Left cardiac atrium (tissue), 4 donors: ENCODE results near the gene MDFI. TPM values are rescaled to one million over a fixed set of nuclear protein-coding genes. Genes with fewer than 3 reads are reported as not detected.
A peak's percentile ranks its signal among the peaks of the same experiment; 100 is the strongest.

Experiments
- ATAC-seq, 2 donors: fragments of 200-7000 bp; cut with Tn5 transposase; one replicate each; pipeline ENCODE4 v1.9.1; 2020; ENCODE audit warnings: mild to moderate bottlenecking in 2 of 2, moderate library complexity in 2 of 2
- DNase-seq: peaks from one replicate; pipeline ENCODE4 v3.0.0-alpha.2; 2020
- intact Hi-C, 2 donors: fragments of 100-400 bp; cut with DNase I; formaldehyde crosslinking; loops; one replicate each; pipeline versions ENCODE4 v1.14.1 to v1.15.1; 2022 to 2023
- total RNA-seq, 2 donors: library from RNA; stranded (reverse); fragmentation: NEBNext Ultra II Directional; extraction: Animal tissue kit (Norgen Biotek cat#: 25700); gene quantifications; one replicate each; pipeline ENCODE4 v1.2.1, GENCODE V29; 2021
- donor health status: DM: no; HTN: yes; CAD: no.
- donor health status: DM: no; HTN: yes; CAD: no; lungs with severe emphysema.
- donor health status: DM: yes; HTN: yes; CAD: no.
- donor health status: Dilated cardiomyopathy.

Gene MDFI
- total RNA-seq, 2 donors from 2014 or later = 9.2 TPM

DNA sequence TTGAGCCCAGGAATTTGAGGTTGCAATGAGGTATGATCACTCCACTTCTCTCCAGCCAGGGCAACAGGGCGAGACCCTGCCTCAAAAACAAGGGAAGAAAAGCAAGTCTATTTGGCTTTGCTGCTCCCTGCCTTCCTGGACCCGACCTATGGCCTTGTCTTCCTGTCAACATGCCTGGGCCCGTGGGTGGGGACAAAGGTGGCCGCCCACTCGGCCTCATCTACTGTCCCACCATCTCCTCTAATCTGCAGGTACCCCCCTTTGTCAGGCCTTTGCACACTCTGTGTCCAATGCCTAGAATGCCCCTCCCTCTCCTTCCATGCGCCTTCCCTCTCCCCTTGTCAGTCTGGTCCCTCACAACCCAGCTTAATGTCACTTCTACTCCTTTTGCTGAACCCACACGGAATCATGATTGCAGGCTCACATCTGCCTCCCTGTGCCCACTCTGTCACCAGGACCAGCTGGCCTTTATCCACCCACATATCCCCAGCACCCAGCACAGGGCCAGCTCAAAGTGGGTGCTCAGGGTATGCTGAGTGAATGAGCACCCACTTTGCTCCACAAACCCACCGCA lies 40.3 kb downstream of the MDFI start:
- intact Hi-C loops = no loop called here
- peak; percentile 7 for DNase-seq
- ATAC-seq = no peak

DNA sequence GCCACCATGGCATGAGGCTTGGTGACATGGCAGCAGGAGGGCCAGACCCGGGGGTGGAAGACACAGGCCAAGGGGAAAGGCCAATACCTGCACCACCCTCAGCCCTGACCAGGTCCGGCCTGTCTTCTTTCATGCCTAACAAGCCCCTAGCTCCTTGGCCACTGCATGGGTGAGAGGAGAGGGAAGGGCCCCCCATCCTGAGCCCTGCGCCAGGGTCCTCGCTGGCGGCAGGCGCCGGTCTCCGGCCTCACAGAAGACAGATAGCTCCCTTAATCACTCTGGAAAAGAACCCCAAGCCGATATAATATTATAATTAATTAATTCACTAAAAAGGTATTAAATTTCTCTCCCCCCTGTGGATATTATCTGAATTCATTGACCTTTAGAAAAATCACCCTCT lies 41.4 kb downstream of the MDFI start:
- intact Hi-C loops = loop anchor here in 1 of 2 donors (10.0 kb wide), 1 partner anchor 255 kb away; no protein-coding TSS in a partner anchor
- ATAC-seq (no peak), DNase-seq (peak; percentile 4)

DNA sequence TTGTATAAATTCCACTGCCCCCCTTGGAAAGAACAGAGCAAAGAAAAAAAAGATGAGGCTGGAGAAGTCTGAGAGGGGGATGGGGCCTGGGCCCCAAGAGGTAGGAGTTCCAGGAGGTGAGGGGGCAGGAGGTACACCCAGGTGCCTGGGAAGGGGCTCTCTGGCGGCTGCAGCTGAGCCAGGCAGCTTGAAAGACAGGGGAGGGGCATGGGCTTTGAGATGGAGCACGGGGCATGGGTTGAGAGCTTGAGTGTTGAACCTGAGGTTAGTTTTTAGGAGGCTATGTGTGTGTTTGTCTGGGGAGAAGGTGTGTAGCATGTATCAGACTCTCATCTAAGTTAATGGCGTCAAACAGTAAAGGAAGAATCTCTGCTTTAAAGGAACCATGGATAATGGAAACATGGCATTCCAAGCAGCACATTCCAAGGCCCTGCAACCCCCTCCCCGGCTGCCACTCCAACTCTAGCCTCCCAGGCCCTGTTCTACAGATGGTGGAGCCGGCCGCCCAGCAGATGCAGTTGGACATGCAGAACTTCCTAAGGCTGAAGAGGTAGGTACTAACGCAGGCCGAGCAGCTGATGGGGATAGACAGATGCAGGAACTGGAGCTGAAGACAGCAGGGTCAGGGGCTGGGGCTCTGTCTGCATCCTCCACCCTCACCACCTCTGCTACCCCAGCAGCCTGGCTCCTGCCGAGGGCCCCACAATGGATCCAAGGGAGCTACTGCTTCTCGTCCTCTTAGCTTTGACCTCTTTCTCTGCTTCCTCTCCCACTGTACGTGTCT lies 42.1 kb downstream of the MDFI start:
- intact Hi-C loops = loop anchor here in 1 of 2 donors (10.0 kb wide), 1 partner anchor 256 kb away; no protein-coding TSS in a partner anchor
- ATAC-seq (no peak), DNase-seq (peak; percentile 12)

DNA sequence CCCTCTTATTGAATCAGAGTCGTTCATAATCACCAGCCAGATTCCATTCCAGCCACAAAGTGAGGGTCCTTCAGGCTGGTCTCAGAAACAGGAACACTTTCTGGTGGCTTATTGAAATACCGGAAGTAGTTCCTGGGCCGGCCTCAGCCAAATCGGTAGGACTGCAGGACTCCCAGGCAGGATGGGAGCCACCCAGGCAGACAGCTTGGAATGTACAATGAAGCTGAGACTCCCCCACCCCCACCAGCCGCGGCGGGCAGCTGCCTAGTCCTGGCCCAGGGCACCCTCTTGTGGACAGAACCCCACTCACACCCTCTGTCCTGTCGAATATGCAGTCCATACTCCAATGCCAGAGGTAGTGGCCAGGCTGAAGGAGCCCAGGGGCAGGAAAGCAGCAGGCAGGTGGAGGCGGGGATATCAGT lies 43.8 kb downstream of the MDFI start:
- DNase-seq = peak; percentile 94
- intact Hi-C loops = loop anchor here (2.0 to 10.0 kb wide), 3 partner anchors 79 to 313 kb away; no protein-coding TSS in a partner anchor
- peak; percentile 90 to 93 for ATAC-seq

DNA sequence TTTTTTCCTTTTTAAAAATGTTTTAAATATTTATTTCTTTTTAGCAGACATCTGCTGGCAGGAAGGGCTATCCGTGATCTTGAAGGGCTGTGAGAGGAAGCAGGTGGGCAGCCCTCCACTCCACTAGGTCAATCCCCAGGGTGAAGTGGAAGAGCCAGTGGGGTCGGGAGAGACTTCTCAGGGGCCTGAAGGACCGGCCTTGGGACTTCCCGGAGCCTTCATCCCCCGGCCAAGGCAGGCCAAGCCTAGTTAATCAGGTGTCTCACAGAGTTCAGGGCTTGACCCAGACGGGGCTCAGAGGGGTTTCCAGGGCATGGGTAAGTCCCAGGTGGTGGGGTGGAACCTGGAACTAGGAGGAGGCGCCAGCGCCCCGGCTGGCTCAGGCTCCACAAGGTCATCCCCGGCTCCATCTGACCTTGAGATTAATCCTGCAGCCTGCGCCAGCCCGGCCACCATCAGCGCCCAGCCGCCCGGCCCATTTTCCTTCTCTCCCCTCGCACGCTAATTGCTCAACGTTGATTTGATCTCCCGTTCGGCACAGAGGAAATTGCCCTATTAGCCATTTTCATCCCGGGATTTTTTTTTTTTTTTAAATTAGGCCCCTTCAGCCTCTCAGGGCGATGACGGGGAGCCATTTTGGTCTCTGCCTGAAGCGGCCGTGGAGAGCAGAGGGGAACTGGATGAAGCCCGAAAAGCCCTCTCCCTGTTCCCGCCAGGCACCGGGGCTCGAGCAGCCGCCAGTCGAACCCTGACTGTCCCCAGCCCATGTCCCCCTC lies 44.4 kb downstream of the MDFI start:
- intact Hi-C loops = loop anchor here (1.0 to 10.0 kb wide), 4 partner anchors 79 to 314 kb away; no protein-coding TSS in a partner anchor
- ATAC-seq (peak; percentile 20 to 31), DNase-seq (peak; percentile 33)

DNA sequence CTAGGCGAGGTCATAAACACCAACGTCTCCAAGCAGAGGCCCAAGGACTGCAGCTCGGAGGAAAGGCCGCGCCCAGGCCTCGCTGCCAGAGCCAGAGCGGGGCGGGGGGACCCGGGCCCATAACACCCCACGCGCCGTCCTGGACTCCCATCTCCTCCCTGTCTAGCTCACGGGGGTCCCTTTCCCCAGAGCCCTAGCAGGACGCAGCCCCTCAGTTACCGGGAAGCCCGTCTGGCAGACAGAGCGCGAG lies 44.9 kb downstream of the MDFI start:
- DNase-seq = no peak
- intact Hi-C loops = loop anchor here (1.0 to 10.0 kb wide), 4 partner anchors 80 to 314 kb away; no protein-coding TSS in a partner anchor
- ATAC-seq = peak; percentile 34 to 46

DNA sequence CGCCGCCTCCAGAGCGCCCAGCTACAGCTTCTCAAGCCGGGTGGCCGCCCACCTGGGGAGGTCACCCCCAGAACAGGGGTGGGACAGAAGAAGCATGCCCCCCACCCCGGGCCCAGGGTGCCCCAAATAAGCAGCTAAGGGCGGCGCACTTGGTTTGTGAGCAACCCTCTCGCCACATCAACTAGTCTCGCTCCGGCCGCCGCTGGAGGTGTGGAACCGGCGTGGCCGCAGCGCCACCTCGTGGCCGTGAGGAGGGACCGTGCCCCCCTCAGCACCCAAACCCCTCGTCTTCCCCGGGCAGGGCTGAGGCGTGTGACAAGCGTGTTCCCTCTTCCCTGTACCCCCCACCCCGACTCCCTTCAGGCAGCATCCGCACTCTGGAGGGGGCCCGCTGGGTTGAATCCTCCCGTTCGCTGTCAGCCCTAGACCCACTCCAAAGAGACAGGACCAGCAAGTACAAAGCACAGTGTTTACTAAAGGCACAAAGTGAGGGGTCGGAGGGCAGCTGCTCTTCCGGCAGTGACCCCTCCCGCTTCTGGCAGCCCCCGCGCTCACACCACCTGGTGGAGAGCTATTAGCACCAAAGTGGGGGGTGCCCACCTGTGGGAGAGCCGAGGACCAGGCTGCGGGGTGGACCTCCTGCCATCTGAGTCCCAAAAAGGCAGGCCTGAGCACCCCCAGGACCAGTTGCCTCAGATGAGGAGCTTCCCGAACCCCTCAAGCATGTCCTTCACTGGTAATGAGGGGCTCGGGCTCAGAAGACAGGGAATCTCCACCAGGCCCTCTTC lies 45.4 kb downstream of the MDFI start:
- intact Hi-C loops = loop anchor here (1.0 to 10.0 kb wide), 4 partner anchors 80 to 315 kb away; no protein-coding TSS in a partner anchor
- ATAC-seq (peak; percentile 86 to 88), DNase-seq (peak; percentile 89)

DNA sequence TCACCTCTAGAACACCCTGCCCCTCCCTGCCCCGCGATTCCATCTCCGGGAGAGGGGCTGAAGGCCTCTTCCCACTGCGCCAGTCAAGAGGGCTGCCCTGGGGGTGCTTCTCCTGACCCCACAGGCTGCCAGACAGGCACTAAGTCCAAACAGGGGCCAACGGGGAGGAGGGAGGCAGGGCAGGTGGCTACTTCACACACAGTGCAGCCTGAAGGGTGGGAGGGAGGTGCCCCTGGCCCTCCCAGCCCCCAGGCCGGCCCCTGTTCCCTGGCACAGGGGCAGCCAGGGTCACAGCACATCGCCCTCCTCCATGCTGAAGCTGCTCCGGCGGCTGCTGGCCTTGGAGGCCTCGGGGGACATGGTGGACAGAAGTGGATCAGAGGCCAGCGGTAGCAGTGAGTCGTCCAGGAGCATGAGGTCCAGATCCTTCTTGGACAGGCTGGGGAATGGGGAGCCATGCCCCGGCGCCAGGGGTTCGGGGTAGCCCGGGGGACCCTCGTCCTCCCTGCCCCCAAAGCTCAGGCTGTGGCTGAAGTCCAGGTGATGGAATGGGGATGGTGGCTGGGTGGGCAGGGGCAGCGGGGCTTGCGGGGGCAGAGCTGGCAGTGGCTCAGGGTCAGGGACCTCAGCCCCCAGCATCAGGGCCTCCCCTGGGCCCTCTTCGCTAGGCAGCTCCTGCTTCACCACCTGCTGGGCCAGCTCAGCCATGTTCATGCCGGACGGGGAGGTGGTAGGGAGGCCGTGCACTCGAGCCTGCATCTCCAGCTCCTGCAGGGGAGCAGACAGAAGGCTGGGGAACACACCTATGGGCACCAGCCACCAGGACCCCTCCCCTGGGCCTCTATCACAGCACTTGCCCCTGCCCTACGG lies 46.3 kb downstream of the MDFI start:
- intact Hi-C loops = loop anchor here (5.0 to 10.0 kb wide), 2 partner anchors 260 to 317 kb away; no protein-coding TSS in a partner anchor
- DNase-seq (peak; percentile 21), ATAC-seq (no peak)

DNA sequence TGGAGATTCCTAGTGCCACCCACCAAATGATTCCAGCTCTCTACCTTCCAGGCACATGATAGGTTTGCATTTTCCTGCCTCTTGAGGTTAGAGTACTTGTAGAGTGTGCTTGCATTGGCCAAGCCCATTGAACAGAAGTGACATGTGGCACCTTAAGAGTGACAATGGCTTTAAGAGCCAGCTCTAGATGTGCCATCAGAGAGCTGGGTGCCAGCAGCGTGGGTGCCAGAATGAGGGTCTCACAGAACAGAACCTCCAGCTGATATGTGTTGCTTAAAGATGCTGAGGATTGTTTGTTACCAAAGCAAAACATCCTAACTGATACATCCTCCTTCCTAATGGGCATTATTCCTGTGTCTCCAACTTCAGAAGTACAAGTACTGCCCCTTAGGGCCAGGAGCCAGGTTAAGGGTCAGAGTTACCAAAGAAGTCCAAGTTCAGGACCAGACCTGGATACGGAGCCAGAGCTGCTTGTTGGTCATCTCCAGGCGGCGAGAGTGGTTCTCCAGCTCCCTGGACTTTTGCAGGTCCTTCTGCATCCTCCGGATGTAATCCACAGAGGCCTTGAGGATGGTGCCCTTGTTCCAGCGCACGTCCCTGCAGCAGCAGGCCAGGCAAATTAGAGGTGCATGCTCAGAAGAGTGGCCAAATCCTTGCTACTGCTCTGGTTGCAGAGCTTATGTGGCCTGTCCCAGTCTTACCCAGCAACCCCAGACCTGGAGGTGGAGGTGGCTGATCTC lies 47.5 kb downstream of the MDFI start:
- intact Hi-C loops = loop anchor here (5.0 to 10.0 kb wide), 2 partner anchors 261 to 319 kb away; no protein-coding TSS in a partner anchor
- DNase-seq (no peak), ATAC-seq (no peak)

DNA sequence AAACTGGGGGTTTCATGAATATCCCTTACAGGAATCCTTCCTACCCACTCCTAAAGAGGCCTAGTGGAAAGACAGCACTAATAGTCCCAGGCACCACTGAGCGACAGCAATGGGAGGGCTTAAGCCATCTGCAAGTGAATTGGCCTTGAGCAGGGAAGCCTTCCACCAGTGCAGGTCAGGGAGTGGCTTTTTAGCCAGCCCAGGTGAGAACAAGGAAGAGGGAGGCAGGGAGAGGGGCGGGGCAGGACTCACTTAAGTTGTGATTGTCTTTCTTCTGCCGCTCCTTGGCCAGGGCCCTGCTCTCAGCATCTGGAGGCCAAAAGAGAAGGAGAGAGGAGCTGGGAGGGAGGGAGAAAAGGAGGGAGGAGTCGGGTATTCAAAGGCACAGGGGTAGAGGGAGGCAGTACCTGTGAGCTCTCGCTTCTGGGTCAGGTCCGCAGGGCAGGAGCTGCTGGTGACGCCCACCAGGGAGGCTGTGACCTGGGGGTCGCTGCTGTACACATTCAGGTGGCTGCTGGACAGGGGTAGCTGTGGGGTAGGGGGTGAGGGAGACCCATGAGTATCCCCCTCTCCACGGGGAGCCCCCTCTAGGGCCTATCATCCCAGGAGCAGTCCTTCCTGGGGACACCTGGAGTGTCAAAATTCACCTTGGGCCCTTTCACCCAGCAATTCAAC lies 49.4 kb downstream of the MDFI start:
- no peak for ATAC-seq
- intact Hi-C loops = loop anchor here (5.0 to 10.0 kb wide), 2 partner anchors 263 to 320 kb away; no protein-coding TSS in a partner anchor
- no peak for DNase-seq

DNA sequence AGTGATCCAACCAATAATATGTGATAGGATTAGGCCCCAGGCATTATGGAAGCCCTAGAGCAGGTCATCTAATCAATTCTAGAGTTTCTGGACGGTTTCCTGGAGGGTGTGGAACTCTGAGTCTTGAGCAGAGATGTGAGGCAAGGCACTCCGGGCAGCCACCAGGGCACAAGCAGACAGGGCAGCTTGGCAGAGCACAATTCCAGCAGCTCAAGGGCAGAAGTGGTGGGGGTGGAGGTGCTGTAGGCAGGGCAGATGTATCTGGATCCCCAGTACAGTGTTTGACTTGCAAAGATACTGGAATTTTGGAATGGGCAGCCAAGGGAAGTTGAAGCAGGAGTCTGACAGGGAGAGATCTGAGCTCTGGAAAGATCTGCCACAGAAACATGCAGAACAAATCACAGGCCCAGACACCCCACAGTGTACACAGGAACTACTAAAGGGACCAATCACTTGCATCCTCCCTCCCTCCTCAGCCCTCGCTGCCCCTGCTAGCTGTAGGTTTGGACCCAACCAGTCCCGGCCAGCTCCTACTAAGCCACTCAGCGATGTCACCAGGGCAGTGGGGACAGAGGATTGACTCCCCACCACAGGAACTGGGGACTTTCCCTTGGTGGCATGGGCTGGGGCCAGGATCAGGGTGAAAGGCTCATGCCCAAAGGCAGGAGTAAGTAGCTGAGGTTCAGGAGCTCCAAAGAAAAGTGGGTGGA lies 50.1 kb downstream of the MDFI start:
- DNase-seq = no peak
- ATAC-seq = no peak
- intact Hi-C loops = loop anchor here (5.0 to 10.0 kb wide), 2 partner anchors 264 to 321 kb away; no protein-coding TSS in a partner anchor

DNA sequence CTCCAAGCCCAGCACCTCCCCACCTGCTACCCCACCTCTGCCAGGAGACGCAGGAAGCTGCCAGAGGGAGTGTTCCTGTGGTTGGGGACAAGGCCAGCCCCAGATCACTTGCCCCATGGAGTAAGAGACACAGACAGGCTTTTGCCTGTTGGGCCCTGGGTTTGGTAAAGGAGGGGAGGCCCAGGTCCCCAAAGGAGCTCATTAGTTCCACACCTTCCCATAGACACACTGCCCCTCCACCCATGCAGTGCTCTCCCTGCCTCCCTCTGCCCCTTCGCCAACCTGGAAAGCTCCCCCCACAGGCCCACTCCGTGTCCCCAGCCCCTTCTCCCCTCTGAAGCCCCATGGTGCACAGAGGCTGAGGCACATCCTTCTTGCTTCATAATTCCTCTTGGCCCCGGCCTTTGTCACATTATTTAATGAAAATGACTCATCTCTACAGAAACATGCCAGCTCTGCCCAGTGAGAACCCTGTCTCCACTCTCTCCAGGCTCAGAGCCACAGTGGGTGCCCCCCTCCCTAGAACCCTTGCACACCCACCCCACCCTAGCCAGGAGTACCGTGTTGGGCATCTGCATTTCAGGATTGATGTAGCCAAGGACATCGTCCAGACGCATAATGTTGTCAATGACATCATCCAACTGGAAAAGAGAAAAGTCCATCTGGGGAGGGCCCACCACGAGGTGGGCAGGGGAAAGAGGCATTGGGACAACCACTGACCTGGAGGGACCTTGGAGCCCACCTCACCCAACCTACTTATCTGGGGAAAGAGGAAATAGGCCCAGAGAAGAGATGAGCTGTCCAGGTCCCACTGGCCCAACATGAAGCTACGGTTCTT lies 51.1 kb downstream of the MDFI start:
- ATAC-seq (no peak), DNase-seq (no peak)
- intact Hi-C loops = loop anchor here (5.0 to 10.0 kb wide), 2 partner anchors 265 to 322 kb away; no protein-coding TSS in a partner anchor

DNA sequence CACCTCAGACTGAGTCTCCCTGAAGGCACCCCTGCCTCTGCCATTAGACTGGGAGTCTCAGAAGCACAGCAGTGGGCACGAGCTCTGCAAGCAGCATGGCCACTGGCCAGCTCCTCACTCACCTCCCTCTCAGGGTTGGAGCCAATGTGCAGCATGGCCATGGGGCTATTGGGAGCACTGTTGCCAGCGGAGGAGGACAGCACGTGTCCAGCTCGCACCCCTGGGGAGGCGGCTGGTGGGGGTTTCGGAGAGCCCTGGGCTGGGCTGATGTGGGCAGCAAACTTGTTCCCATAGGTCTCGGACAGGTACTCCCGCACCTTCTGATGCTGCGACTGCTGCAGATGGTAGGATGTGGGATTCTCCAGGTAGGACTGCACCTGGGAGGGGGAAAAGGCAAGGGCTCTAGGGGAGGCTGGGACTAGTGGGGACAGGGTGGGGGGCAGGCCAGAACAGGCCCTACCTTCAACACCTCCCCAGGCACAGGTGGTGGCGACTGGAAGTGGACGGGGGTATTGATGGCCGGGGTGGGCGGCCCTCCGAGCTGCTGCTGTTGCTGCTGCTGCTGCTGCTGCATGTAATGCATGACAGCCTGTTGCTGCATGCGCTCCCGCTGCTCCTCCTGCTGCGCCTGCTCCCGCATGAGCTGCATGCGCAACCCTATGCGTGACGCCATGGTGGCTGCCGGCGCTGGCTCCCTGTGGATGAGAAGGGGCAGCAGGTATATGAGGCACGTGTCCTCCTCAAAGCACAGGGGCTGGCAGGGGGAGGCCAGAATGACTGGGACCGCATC lies 52.5 kb downstream of the MDFI start:
- no peak for ATAC-seq
- DNase-seq = no peak
- intact Hi-C loops = no loop called here

DNA sequence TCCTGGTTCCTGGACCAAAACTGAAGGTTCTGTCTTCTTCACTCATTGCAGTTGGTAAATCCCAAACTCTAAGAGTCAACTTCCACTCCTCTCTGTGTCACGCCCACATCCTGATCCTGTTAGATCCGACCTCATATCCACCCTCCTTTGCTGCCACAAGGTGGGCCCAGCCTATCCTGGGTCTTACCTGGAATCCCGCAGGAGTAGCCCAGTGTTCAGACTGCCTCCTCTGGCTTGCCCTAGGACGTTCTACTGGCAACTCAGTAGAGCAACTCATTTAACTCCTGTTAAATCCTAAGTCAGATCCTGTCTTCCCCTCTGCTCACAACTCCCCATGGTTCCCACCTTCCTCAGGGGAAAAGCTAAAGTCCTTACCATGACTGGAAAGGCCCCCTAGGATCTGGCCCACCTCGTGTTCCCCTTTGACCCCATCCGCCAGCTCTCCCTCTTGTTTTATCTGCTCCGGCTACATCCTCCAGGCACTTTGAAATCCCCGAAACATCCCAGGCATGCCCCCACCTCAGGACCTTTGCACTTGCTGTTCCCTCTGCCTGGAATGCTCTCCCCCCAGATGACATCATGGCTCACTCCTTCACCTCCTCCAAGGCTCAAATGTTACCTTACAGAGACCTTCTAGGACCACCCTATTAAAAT lies 53.3 kb downstream of the MDFI start:
- intact Hi-C loops = no loop called here
- no peak for ATAC-seq
- no peak for DNase-seq
